Activated naive CD8-positive, alpha-beta T cell treated with anti-CD3 and anti-CD28 coated beads, Interleukin-2, amount 50 U/mL, for 16 hours (primary cell): ENCODE data around the gene ATP6V1G2.
A peak's percentile ranks its signal among the peaks of the same experiment; 100 is the strongest.
"Not testable (repeated sequence)": the region's sequence is repeated elsewhere in the genome, so short reads cannot be mapped to it uniquely, and the experiment has no call there.

Experiments
- DNase-seq: peaks from one replicate; pipeline ENCODE4 v3.0.0-alpha.2; 2020; ENCODE audit warnings: low read depth, low spot score

ATP6V1G2 gene

DNA sequence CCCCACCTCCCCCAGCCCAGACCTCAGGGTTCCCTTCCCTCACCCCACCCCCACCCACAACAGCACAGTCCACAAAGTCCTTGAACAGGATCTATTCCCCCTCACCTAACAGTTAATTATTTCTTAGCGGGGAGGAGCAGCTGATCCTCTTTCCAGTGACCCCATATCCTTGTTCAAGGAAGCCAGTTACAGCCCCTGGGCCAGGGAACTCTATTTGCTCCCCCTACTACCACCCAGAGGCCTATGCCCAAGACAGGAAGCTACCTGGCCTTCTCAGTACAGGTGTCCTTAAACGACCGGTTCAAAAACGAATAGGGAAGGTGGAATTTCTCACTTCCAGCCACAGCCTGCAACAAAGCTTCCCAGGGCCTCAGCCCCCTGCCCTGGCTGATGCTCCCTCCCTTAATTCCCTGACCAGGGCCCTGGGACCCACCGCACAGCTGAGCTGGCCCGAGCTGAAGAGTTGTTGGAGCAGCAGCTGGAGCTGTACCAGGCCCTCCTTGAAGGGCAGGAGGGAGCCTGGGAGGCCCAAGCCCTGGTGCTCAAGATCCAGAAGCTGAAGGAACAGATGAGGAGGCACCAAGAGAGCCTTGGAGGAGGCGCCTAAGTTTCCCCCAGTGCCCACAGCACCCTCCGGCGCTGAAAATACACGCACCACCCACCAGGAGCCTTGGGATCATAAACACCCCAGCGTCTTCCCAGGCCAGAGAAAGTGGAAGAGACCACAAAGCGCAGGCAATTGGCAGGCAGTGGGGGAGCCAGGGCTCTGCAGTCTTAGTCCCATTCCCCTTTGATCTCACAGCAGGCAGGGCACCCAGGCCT, 16.9 kb downstream of the ATP6V1G2 start:
- no peak for DNase-seq

DNA sequence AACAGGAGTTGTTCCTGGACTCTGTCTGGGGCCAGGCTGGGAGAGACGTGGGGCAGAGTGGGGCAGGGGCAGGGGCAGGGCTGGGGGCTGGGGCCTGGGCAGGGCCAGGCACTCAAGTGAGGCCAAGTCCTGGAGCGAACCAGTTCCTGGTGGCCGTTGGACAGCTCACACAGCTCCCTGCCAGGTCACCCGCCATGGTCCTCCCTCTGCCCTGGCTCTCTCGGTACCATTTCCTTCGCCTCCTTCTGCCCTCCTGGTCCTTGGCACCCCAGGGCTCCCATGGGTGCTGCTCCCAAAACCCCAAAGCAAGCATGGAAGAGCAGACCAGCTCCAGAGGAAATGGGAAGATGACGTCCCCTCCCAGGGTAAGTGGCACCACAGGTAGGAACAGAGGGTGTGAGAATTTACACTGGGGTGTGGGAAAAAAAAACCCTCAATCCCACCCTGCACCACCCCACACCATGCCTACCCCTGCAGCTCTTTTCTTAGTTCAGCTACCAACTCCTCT, 17.5 kb downstream of the ATP6V1G2 start, which contains the start of gene MCCD1:
TSS of gene MCCD1 (plus strand) at position 142 of the 508 bp plus-strand sequence. CDS start at position 195, 53 bp downstream.
- no peak for DNase-seq

- no peak for DNase-seq
Observed at GRCh38 chr6:31528307-31528777, 18.1 kb downstream of the ATP6V1G2 start.

DNA sequence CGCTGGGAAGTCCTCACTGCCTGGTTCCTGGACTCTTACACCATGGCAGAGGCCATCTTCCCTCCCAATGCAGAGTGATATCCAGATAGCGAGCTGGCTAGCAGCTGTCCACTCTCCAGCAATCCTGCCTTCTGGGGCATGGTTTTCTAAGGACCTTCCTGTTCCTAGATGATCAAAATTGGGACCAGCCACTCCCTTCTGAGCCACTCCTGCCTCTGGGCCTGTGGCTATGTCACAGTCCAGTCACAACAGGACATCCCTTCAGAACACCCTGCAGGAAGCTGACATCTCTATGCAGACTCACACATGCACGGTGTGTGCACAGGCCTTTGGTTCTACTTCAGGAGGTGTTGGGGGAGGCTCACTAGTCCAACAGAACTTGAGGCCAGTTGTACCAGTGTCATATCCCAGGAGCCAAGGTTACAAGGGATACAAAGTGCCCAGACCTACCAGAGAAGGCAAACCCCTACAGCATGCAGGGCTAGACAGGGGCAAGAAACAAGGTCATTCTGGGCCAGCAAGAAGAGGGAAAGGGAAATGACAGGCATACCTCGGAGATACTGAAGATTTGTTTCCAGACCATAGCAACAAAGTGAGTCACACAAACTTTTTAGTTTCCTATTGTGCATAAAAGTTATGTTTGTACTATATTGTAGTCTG, 20.3 kb downstream of the ATP6V1G2 start:
- no peak for DNase-seq

- no peak for DNase-seq
Observed at GRCh38 chr6:31525553-31525931, 20.9 kb downstream of the ATP6V1G2 start.

- DNase-seq: no peak
Observed at GRCh38 chr6:31521835-31522234, 24.6 kb downstream of the ATP6V1G2 start.

DNA sequence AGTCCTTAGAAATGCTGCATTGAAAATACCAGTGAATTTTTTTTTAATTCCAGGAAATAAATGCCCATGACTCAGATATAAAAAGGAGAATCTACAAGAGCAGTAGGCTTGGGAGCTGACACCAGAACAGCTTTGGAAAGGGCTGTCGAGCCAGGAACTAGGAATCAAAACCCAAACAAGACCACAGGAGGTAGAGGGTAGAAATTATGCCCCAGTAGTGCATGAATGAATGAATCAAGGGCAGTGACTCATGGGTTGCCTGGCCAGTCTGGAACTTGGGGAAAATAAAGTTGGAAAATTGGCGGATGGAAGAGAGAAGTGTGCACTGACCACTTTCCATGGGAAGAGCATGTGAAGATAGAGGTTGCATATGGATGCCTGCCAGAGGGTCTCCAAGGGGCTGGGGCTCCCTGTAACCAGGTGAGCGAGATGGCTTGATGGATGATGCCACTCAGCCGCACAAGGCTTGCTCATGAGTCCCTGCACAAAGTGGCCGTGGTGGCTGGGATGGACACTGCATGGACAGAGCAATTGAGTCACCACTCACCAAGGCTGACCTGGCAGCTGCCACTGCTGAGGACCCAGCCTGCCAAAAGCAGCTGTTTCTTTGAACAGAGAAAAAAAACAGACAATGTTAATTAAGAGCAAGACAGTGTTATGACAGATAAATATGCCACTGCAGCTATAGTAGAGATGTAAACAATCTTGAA, 32.8 kb downstream of the ATP6V1G2 start:
- DNase-seq: no peak

DNA sequence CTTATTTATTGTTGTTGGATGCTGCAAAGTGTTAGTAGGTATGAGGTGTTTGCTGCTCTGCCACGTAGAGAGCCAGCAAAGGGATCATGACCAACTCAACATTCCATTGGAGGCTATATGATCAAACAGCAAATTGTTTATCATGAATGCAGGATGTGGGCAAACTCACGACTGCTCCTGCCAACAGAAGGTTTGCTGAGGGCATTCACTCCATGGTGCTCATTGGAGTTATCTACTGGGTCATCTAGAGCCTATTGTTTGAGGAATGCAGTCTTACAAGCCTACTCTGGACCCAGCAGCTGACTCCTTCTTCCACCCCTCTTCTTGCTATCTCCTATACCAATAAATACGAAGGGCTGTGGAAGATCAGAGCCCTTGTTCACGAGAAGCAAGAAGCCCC, 36.4 kb downstream of the ATP6V1G2 start:
- no peak for DNase-seq

DNA sequence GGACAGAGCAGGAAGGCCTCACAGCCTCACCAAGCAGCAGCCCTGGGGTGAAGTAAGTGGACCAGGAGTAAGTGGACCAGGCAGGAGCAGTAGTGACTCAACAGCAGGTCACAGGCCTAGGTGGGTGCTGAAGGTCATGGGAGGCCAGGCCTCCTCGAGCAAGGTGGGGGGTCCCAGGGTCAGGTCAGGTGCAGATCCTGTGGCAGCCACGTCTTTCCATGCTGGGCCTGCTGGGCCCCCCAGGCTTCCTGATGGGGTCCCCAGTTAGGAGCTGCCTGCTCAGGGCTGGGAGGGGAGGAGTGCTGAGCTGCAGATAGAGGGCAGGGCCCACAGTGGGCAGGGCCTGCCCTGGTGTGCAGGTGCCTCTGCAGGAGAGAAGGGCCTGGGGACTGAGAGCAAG, 37.4 kb downstream of the ATP6V1G2 start:
- DNase-seq: not testable (repeated sequence)

DNA sequence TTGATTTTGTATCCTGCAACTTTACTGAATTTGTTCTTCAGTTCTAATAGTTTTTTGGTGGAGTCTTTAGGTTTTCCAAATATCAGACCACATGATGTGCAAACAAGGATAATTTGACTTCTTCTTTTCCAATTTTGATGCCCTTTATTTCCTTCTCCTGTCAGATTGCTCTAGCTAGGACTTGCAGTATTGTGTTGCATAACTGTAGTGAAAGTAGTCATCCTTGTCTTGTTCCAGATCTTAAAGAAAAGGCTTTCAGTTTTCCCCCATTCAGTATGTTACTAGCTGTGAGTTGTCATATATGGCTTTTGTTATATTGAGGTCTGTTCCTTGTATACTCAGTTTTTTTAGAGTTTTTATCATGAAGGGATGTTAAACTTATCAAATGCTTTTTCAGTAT, 43.8 kb downstream of the ATP6V1G2 start:
- no peak for DNase-seq

GRCh38 chr6:31499648-31500047, 46.8 kb downstream of the ATP6V1G2 start:
- DNase-seq: not testable (repeated sequence)

GRCh38 chr6:31498748-31499147, 47.7 kb downstream of the ATP6V1G2 start:
- no peak for DNase-seq

GRCh38 chr6:31497531-31498476, 48.6 kb downstream of the ATP6V1G2 start, which contains the start of gene MICB:
Gene MICB, plus strand, starts transcription at chr6:31498145. Its CDS starts 49 bp downstream, at chr6:31498194.
- DNase-seq: peak; percentile 73

DNA sequence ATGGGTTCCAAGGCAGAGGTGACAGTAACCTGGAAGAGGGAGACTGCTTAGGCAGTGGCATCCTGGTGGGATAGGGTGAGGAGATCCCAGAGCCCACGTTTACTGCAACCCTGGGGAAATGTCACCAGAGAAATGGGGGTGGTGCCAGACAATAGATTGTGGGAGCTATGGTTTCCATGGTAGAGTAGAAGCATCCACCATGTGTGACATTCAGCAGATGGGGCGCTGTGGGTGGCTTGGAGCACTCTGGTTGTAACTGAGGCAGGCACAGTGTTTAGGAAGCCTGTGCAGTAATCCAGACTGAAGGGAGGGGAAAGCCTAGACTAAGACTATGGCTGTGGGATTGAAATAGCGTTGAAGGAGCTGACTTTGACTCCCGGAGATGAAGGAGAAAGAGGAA, 49.6 kb downstream of the ATP6V1G2 start:
- DNase-seq: not testable (repeated sequence)

DNA sequence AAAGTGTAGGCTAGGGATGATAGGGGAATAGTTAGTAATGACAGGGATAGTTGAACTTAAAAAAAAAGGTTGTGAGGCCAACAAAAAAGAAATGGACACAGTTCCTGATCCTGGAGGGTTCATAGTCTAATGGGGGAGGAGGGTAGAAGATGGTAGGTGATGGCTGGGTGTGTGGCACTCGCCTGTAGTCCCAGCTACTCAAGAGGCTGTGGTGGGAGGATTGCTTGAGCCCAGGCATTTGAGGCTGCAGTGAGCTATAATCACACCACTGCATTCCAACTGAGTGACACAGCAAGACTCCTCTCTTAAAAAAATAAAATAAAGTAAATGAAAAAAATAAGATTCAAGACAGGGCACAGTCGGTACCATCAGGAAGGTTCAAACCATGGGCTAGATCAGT, 50.8 kb downstream of the ATP6V1G2 start:
- no peak for DNase-seq
